Transverse colon (tissue), 4 donors: ENCODE data around the gene NSD1. TPM values are rescaled to one million over a fixed set of nuclear protein-coding genes. Genes with fewer than 3 reads are reported as not detected.
A peak's percentile ranks its signal among the peaks of the same experiment; 100 is the strongest.

Experiments
- DNase-seq: peaks from one replicate; pipeline ENCODE4 v3.0.0-alpha.2; 2019
- H3K27ac ChIP-seq, 4 donors: fragments of 200-600 bp; sonication (generic); 2 replicates each; pipeline ENCODE4 v1.5.1; 2016 to 2018; ENCODE audit warnings: inconsistent platforms in 4 of 4
- H3K27me3 ChIP-seq: fragments of 200-600 bp; sonication (generic); 2 replicates; pipeline ENCODE4 v1.5.1; 2017; ENCODE audit warnings: inconsistent platforms
- H3K36me3 ChIP-seq, 4 donors: fragments of 200-600 bp; sonication (generic); 2 replicates each; pipeline ENCODE4 v1.5.1; 2017 to 2019; ENCODE audit warnings: inconsistent platforms in 4 of 4
- H3K4me1 ChIP-seq, 4 donors: fragments of 200-600 bp; sonication (generic); 2 replicates each; pipeline ENCODE4 v1.5.1; 2017 to 2020; ENCODE audit warnings: inconsistent platforms in 4 of 4
- H3K4me3 ChIP-seq, 4 donors: fragments of 200-600 bp; sonication (generic); 1 replicate in 1 of 4; 2 replicates in 3 of 4; pipeline versions ENCODE4 v1.5.1 to v1.6.1; 2017 to 2019; ENCODE audit warnings: inconsistent platforms in 4 of 4
- H3K9me3 ChIP-seq, 2 donors: fragments of 200-600 bp; sonication (generic); 2 replicates each; pipeline ENCODE4 v1.5.1; 2017 to 2019; ENCODE audit warnings: inconsistent platforms in 2 of 2
- EP300 ChIP-seq: sonication (generic); formaldehyde crosslinking; IDR thresholded peaks from one replicate; pipeline ENCODE4 v1.6.1; 2017; ENCODE audit warnings: antibody characterized with exemption, low read depth
- POLR2A ChIP-seq: fragments of 450-650 bp; IDR thresholded peaks from one replicate; pipeline ENCODE4 v1.6.1; 2016; ENCODE audit warnings: antibody characterized with exemption, mild to moderate bottlenecking, moderate library complexity
- POLR2AphosphoS5 ChIP-seq, 3 donors: sonication (generic); formaldehyde crosslinking; IDR thresholded peaks; one replicate each; pipeline ENCODE4 v1.6.1; 2016; ENCODE audit warnings: antibody characterized with exemption in 3 of 3
- WGBS, 2 donors: methylation state at CpG; one replicate each; pipeline ENCODE4 v1.1.5; 2018; ENCODE audit warnings: low coverage in 1 of 2; 5-methylcytosine and 5-hydroxymethylcytosine counted together
- in situ Hi-C, 4 donors: fragments of 200-750 bp; cut with MboI; loops; one replicate each; pipeline versions ENCODE4 v1.15.0 to v1.15.1; 2017; ENCODE audit warnings: low sequenced_read_pairs in 3 of 4, low pct_ligation_motif_present in 1 of 4, low pct_unique_long_range_greater_than_20kb in 1 of 4
- intact Hi-C: fragments of 100-400 bp; cut with DNase I; formaldehyde crosslinking; loops from one replicate; pipeline ENCODE4 v1.15.1; 2023; ENCODE audit warnings: low total_unique reads
- total RNA-seq, 4 donors: library from RNA; depleted of rRNA; stranded (reverse); fragments of >200 nt; gene quantifications; one replicate each; pipeline ENCODE4 v1.1.0, GENCODE V29; 2016
- TF ChIP-seq, protein P1 (sequence below), 5 experiments: fragments of 200-600 bp in 3 of 5; fragments of 450-650 bp in 2 of 5; sonication (generic) in 3 of 5; IDR thresholded peaks; 1 replicate in 2 of 5; 2 replicates in 3 of 5; pipeline ENCODE4 v1.5.1; 2016 to 2017; ENCODE audit warnings: antibody characterized with exemption in 5 of 5, inconsistent platforms in 3 of 5, mild to moderate bottlenecking in 2 of 5, moderate library complexity in 1 of 5

Gene NSD1
- total RNA-seq, 4 donors from 2014 or later, result 32.6 to 84.9 (median 60.7) TPM

DNA sequence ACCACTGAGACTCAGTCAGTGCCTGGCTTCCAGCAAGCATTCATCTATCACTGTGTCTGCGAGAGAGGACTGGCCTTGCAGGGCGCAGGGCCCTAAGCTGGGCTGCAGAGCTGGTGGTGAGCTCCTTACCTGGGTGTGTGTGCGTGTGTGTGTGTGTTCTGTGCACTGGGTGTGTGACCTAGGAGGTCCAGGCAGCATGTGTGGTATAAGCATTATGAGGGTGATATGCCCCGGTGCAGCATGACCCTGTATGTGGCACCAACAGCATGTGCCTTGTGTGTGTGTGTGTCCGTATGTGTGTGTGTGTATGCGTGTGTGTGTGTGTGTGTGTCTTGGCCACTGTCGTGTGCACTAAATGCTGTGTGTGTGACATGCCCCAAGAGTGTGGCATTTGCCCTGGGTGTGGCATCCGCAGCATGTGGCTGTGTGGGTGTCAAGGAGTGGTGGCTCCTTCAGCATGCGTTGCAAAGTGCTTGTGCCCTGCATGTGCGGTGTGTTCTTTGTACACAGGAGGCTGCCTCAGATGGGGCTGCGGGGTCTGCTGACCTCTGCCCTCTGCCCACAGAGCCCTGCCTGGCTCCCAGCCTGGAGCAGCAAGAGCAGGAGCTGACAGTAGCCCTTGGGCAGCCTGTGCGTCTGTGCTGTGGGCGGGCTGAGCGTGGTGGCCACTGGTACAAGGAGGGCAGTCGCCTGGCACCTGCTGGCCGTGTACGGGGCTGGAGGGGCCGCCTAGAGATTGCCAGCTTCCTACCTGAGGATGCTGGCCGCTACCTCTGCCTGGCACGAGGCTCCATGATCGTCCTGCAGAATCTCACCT is 43.5 kb upstream of the NSD1 start:
- DNase-seq, result peak; percentile 47
- WGBS, 2 donors, result 71% methylated on average over 14 of the region's 21 CpGs; no CpG with 5 or more reads in 1 of the 2 donors
- H3K27me3 ChIP-seq, result no peaks in the 10 kb centered on the region
- TF ChIP-seq POLR2A, result no peak
- TF ChIP-seq, protein P1, sequence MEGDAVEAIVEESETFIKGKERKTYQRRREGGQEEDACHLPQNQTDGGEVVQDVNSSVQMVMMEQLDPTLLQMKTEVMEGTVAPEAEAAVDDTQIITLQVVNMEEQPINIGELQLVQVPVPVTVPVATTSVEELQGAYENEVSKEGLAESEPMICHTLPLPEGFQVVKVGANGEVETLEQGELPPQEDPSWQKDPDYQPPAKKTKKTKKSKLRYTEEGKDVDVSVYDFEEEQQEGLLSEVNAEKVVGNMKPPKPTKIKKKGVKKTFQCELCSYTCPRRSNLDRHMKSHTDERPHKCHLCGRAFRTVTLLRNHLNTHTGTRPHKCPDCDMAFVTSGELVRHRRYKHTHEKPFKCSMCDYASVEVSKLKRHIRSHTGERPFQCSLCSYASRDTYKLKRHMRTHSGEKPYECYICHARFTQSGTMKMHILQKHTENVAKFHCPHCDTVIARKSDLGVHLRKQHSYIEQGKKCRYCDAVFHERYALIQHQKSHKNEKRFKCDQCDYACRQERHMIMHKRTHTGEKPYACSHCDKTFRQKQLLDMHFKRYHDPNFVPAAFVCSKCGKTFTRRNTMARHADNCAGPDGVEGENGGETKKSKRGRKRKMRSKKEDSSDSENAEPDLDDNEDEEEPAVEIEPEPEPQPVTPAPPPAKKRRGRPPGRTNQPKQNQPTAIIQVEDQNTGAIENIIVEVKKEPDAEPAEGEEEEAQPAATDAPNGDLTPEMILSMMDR (IDR thresholded peaks at IDR 0.05), result no peak
- TF ChIP-seq EP300, result no peak
- no peak for TF ChIP-seq POLR2AphosphoS5 (IDR thresholded peaks at IDR 0.05)
- peaks cover 9 to 48% (median 38%) of the 10 kb centered on the region in 4 donors for H3K4me1 ChIP-seq
- H3K27ac ChIP-seq, result peak overlapping the region; percentile 63 to 87 (median 73)
- no peaks in the 10 kb centered on the region for H3K9me3 ChIP-seq
- in situ Hi-C loops (no loop called here), intact Hi-C loops (loop anchor here (10.0 kb wide), 1 partner anchor 1625 kb away; no protein-coding TSS in a partner anchor)
- no peak overlapping the region for H3K4me3 ChIP-seq
- no peaks in the 10 kb centered on the region for H3K36me3 ChIP-seq

DNA sequence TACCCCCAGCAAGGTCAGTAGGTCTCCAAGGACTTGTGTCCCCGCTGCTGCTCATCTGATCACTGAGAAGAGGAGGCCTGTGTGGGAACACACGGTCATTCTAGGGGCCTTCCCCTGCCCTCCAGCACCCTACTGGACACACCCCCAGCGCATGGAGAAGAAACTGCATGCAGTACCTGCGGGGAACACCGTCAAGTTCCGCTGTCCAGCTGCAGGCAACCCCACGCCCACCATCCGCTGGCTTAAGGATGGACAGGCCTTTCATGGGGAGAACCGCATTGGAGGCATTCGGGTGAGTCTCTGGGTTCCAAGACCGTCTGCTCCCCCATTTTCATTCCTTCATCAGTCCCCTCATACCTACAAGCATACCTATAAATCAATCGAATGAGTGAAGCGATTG is 42.8 kb upstream of the NSD1 start:
- Histone ChIP-seq H3K4me3 (no peak overlapping the region), H3K4me1 (peaks cover 9 to 55% (median 37%) of the 10 kb centered on the region in 4 donors), H3K9me3 (no peaks in the 10 kb centered on the region), H3K27ac (no peak overlapping the region), H3K36me3 (no peaks in the 10 kb centered on the region), H3K27me3 (no peaks in the 10 kb centered on the region)
- TF ChIP-seq POLR2AphosphoS5 (IDR thresholded peaks at IDR 0.05) (no peak), EP300 (no peak), POLR2A (no peak)
- TF ChIP-seq, protein P1 (IDR thresholded peaks at IDR 0.05), result no peak
- WGBS, 2 donors, result 86% methylated on average over 13 of the region's 13 CpGs; no CpG with 5 or more reads in 1 of the 2 donors
- DNase-seq, result no peak
- in situ Hi-C loops, result no loop called here
- intact Hi-C loops, result loop anchor here (10.0 kb wide), 1 partner anchor 1626 kb away; no protein-coding TSS in a partner anchor

DNA sequence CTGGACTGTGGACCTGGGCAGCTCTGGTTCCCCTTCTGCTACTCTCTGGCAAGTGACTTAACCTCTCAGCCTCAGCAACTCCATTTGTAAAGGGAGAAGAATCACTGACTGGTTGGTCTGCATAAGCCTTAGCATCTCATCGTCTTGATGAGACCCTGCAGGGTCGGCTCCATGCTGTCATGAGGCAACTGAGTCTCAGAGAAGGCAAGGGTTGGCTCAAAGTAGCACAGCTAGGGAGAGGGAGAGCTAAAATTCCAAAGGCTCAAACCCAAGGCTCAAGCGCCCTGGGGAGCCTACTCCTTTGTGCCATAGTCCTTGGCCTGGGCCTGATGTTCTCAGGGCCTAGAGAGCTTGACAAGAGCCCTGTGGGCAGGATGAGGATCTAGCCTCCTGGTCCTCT is 42.3 kb upstream of the NSD1 start:
- in situ Hi-C loops, result no loop called here
- peak overlapping the region in 1 of 4 donors; percentile 5 for H3K27ac ChIP-seq
- no peak for DNase-seq
- intact Hi-C loops, result loop anchor here (10.0 kb wide), 1 partner anchor 1626 kb away; no protein-coding TSS in a partner anchor
- no peaks in the 10 kb centered on the region for H3K9me3 ChIP-seq
- TF ChIP-seq EP300 (no peak), POLR2A (no peak), POLR2AphosphoS5 (IDR thresholded peaks at IDR 0.05) (no peak)
- TF ChIP-seq, protein P1 (IDR thresholded peaks at IDR 0.05), result no peak
- H3K36me3 ChIP-seq, result no peaks in the 10 kb centered on the region
- no peak overlapping the region for H3K4me3 ChIP-seq
- peaks cover 9 to 53% (median 37%) of the 10 kb centered on the region in 4 donors for H3K4me1 ChIP-seq
- WGBS, 2 donors, result 71 to 100% methylated on average over 1 to 3 of the region's 3 CpGs
- H3K27me3 ChIP-seq, result no peaks in the 10 kb centered on the region
